GM12878 (cell line): ENCODE results near the gene INTS6. TPM values are rescaled to one million over a fixed set of nuclear protein-coding genes. Genes with fewer than 3 reads are reported as not detected.

Experiments
- ATAC-seq: fragments of 200-7000 bp; cut with Tn5 transposase; 3 replicates; pipeline ENCODE4 v1.9.1; 2020; ENCODE audit warnings: mild to moderate bottlenecking, moderate library complexity
- BruUV-seq: library from RNA; stranded (reverse); fragments of 400-500 nt; replicated peaks from 2 replicates; lab custom pipeline; 2021; lab: Mats Ljungman, UMichigan
- CTCF ChIA-PET: fragments of 300-600 bp; sonication (Branson Sonifier 250); formaldehyde crosslinking; extraction: SDS; loops from one replicate; lab custom pipeline; 2021; ENCODE audit warnings: inconsistent platforms; lab: Yijun Ruan, JAX
- POLR2A ChIA-PET: fragments of 350-600 bp; formaldehyde crosslinking; extraction: SDS; loops from one replicate; lab custom pipeline; 2021; ENCODE audit warnings: inconsistent platforms; lab: Charles Lee
- RAD21 ChIA-PET: fragments of 300-600 bp; sonication (Branson Sonifier 250); formaldehyde crosslinking; loops from one replicate; lab custom pipeline; 2023; ENCODE audit warnings: antibody characterized with exemption; ENCODE audit not compliant: unreplicated experiment; lab: Charles Lee
- SMC1A ChIA-PET: fragments of 300-600 bp; sonication (Branson Sonifier 250); formaldehyde crosslinking; loops from one replicate; lab custom pipeline; 2023; ENCODE audit not compliant: unreplicated experiment, uncharacterized antibody; lab: Charles Lee
- DNase-seq: peaks from one replicate; pipeline ENCODE4 v3.0.0-alpha.2; 2011; ENCODE audit warnings: low read depth, low spot score
- FAIRE-seq: peaks from 3 replicates; lab custom pipeline; 2011; peaks lifted over from hg19 to GRCh38; lab: Jason Lieb, UNC
- H2AFZ ChIP-seq: 2 replicates; pipeline ENCODE4 v1.6.0; 2011; ENCODE audit warnings: low read depth, low read length, control low read depth; ENCODE audit not compliant: control insufficient read depth
- H3K27ac ChIP-seq: 2 replicates; pipeline ENCODE4 v1.5.1; 2011; ENCODE audit warnings: control low read depth; ENCODE audit not compliant: control insufficient read depth, insufficient read depth
- H3K27me3 ChIP-seq, 2 experiments: replicated peaks in 1 of 2; 2 replicates each; pipeline versions ENCODE4 v1.6.0 to v1.6.1; 2011; ENCODE audit warnings: low read length in 1 of 2; ENCODE audit not compliant: control insufficient read depth in 2 of 2, insufficient read depth in 2 of 2
- H3K36me3 ChIP-seq, 2 experiments: 2 replicates each; pipeline ENCODE4 v1.5.1; 2011; ENCODE audit warnings: low read length in 1 of 2; ENCODE audit not compliant: control insufficient read depth in 2 of 2, insufficient read depth in 2 of 2
- H3K4me1 ChIP-seq: 2 replicates; pipeline ENCODE4 v1.6.1; 2011; ENCODE audit warnings: mild to moderate bottlenecking, low read length, moderate library complexity, mixed read lengths; ENCODE audit not compliant: control insufficient read depth, insufficient read depth
- H3K4me2 ChIP-seq: 2 replicates; pipeline ENCODE4 v1.6.0; 2011; ENCODE audit warnings: control low read depth; ENCODE audit not compliant: control insufficient read depth, insufficient read depth
- H3K4me3 ChIP-seq: fragments of 200-600 bp; sonication (generic); 2 replicates; pipeline ENCODE4 v1.5.1; 2016
- H3K79me2 ChIP-seq: 2 replicates; pipeline ENCODE4 v1.6.0; 2011; ENCODE audit warnings: low read length; ENCODE audit not compliant: control insufficient read depth, insufficient read depth
- H3K9ac ChIP-seq: 2 replicates; pipeline ENCODE4 v1.8.0; 2011; ENCODE audit warnings: low read length, control low read depth, mixed read lengths; ENCODE audit not compliant: control insufficient read depth, insufficient read depth
- H3K9me3 ChIP-seq: replicated peaks from 3 replicates; pipeline ENCODE4 v1.5.1; 2011; ENCODE audit warnings: mild to moderate bottlenecking, low read length; ENCODE audit not compliant: control insufficient read depth, insufficient read depth
- H4K20me1 ChIP-seq: 2 replicates; pipeline ENCODE4 v1.6.0; 2011; ENCODE audit not compliant: control insufficient read depth, insufficient read depth
- BCL11A ChIP-seq: IDR thresholded peaks from 2 replicates; pipeline ENCODE4 v1.6.1; 2011; ENCODE audit warnings: low read depth, low read length
- CEBPB ChIP-seq, 2 experiments: fragments of 150-350 bp in 1 of 2; IDR thresholded peaks; 2 replicates each; pipeline ENCODE4 v1.6.1; 2012 to 2014; ENCODE audit warnings: low read depth in 2 of 2, low read length in 2 of 2, borderline replicate concordance in 1 of 2, inconsistent platforms in 1 of 2
- CHD1 ChIP-seq: IDR thresholded peaks from 2 replicates; pipeline ENCODE4 v1.6.1; 2012; ENCODE audit warnings: low read depth, low read length, improper control_type of control experiment
- CTCF ChIP-seq, 3 experiments: IDR thresholded peaks in 2 of 3; conservative IDR thresholded peaks in 1 of 3; 2 replicates each; pipeline ENCODE4 v1.5.1; 2011; ENCODE audit warnings: low read depth in 3 of 3, low read length in 3 of 3, mild to moderate bottlenecking in 3 of 3, control low read depth in 2 of 3, moderate library complexity in 2 of 3, inconsistent platforms in 1 of 3, mixed read lengths in 1 of 3; ENCODE audit not compliant: control insufficient read depth in 2 of 3, insufficient read depth in 1 of 3; ENCODE audit errors: extremely low read depth in 1 of 3
- E4F1 ChIP-seq: fragments of 450-650 bp; IDR thresholded peaks from 2 replicates; pipeline ENCODE4 v1.6.1; 2018; ENCODE audit warnings: borderline replicate concordance, mild to moderate bottlenecking; ENCODE audit not compliant: partially characterized antibody
- MXI1 ChIP-seq: fragments of 150-350 bp; IDR thresholded peaks from 2 replicates; pipeline ENCODE4 v1.6.1; 2011; ENCODE audit warnings: low read depth, mild to moderate bottlenecking, inconsistent platforms, low read length, improper control_type of control experiment
- RAD21 ChIP-seq: IDR thresholded peaks from 2 replicates; pipeline ENCODE4 v1.6.1; 2011; ENCODE audit warnings: mild to moderate bottlenecking, low read depth, low read length, moderate library complexity; ENCODE audit not compliant: insufficient read depth
- SMC3 ChIP-seq: IDR thresholded peaks from 2 replicates; pipeline ENCODE4 v1.6.1; 2011; ENCODE audit warnings: low read length, improper control_type of control experiment, borderline replicate concordance
- SREBF1 ChIP-seq: IDR thresholded peaks from 2 replicates; pipeline ENCODE4 v1.6.1; 2012; ENCODE audit warnings: mild to moderate bottlenecking, low read length
- TARDBP ChIP-seq: IDR thresholded peaks from 2 replicates; pipeline ENCODE4 v1.6.1; 2016; ENCODE audit warnings: borderline replicate concordance
- WGBS: methylation state at CpG from one replicate; pipeline ENCODE4 v1.1.6; 2016; ENCODE audit warnings: low lambda C conversion rate; ENCODE audit not compliant: insufficient replicate concordance, insufficient coverage; ENCODE audit errors: missing lambda C conversion rate; 5-methylcytosine and 5-hydroxymethylcytosine counted together
- in situ Hi-C: fragments of 300-500 bp; cut with MboI; formaldehyde crosslinking; loops from 9 replicates; pipeline ENCODE4 v1.14.3; 2018; ENCODE audit warnings: mixed read lengths
- intact Hi-C: fragments of 100-400 bp; cut with micrococcal nuclease; formaldehyde crosslinking; loops from one replicate; pipeline ENCODE4 v1.14.2; 2022; ENCODE audit not compliant: unreplicated experiment
- polyA plus RNA-seq, 11 experiments: library from polyadenylated mRNA; depleted of rRNA in 4 of 11; unstranded in 6 of 11; stranded (reverse) in 5 of 11; fragments of >200 nt; fragmentation: Nextera tagmentation in 4 of 11; fragmentation: Illumina TruSeq in 1 of 11; extraction: Ambion mirVana in 4 of 11; extraction: Trizol in 1 of 11; gene quantifications; 1 replicate in 1 of 11; 2 replicates in 10 of 11; pipeline versions ENCODE4 v1.2.1 to v1.2.3, GENCODE V29; 2011 to 2016; ENCODE audit warnings: inconsistent platforms in 2 of 11, missing spikeins in 2 of 11, low read depth in 1 of 11
- total RNA-seq, 4 experiments: library from RNA; depleted of rRNA in 3 of 4; stranded (reverse); fragments of >200 nt in 3 of 4; fragmentation: Illumina TruSeq in 1 of 4; extraction: Trizol in 1 of 4; gene quantifications; 2 replicates each; pipeline versions ENCODE4 v1.2.1 to v1.2.3, GENCODE V29; 2013 to 2021

Gene INTS6
- total and polyA plus RNA-seq, 10 of the 15 experiments (the other 5 are each of a cell fraction or from before 2014, with no cell fraction given): 7.2 to 57.7 (median 30.9) TPM

- ChIA-PET POLR2A (interaction anchor here (1.0 kb wide), 1 partner anchor 362 kb away, joined by 4 read pairs; no protein-coding TSS in a partner anchor), CTCF (interaction anchor here (0.6 to 4.3 kb wide), 18 partner anchors 9 to 417 kb away, joined by 3 to 100 read pairs (median 6); partner anchors contain the start of gene INTS6), RAD21 (interaction anchor here (0.6 to 2.6 kb wide), 18 partner anchors 9 to 391 kb away, joined by 3 to 38 read pairs (median 4); partner anchors contain the start of gene INTS6), SMC1A (interaction anchor here (0.8 to 2.8 kb wide), 16 partner anchors 8 to 367 kb away, joined by 3 to 39 read pairs (median 4); no protein-coding TSS in a partner anchor)
- ATAC-seq (peak; percentile 67), FAIRE-seq (no peak), DNase-seq (no peak)
- H3K36me3 ChIP-seq: peaks cover 0 to 8% of the 10 kb centered on the region in 2 experiments; a peak in 1 of 4 replicates
- H3K4me2 ChIP-seq: no peak overlapping the region
- H4K20me1 ChIP-seq: no peaks in the 10 kb centered on the region
- in situ Hi-C loops (no loop called here), intact Hi-C loops (loop anchor here (1.0 kb wide), 1 partner anchor 362 kb away; no protein-coding TSS in a partner anchor)
- no peaks in the 10 kb centered on the region for H3K4me1 ChIP-seq
- no peaks in the 10 kb centered on the region for H3K9me3 ChIP-seq
- no peak overlapping the region for H2AFZ ChIP-seq
- no peak overlapping the region for H3K27ac ChIP-seq
- no peaks in the 10 kb centered on the region; the same call in 1 of the 2 replicates for H3K79me2 ChIP-seq
- H3K9ac ChIP-seq: no peak overlapping the region
- no TSS peak for BruUV-seq
- WGBS: 0% methylated on average over 1 of the region's 1 CpG
- no peak overlapping the region for H3K4me3 ChIP-seq
- H3K27me3 ChIP-seq: no peaks in the 10 kb centered on the region
- no peak for TF ChIP-seq MXI1
- no peak for TF ChIP-seq BCL11A
- TF ChIP-seq E4F1: no peak
- TF ChIP-seq CTCF (IDR thresholded peaks at IDR 0.05 in 2 of 3, conservative IDR thresholded peaks at IDR 0.05 in 1 of 3; ENCODE audit: control insufficient read depth in 2 of 3, extremely low read depth in 1 of 3, insufficient read depth in 1 of 3, low read depth in 3 of 3, low read length in 3 of 3): peak; percentile 39 to 61 (median 39); a peak in 4 of 6 replicates
- TF ChIP-seq CHD1: no peak
- no peak for TF ChIP-seq TARDBP
- TF ChIP-seq SMC3: peak; percentile 60; the same call in 1 of the 2 replicates
- no peak for TF ChIP-seq SREBF1
- no peak for TF ChIP-seq CEBPB (IDR thresholded peaks at IDR 0.05; ENCODE audit: borderline replicate concordance in 1 of 2, low read depth in 2 of 2, low read length in 2 of 2)
- peak; percentile 78 for TF ChIP-seq RAD21
- TF ChIP-seq, all 136 proteins: peak for 3
Observed at GRCh38 chr13:51435002-51435578, 17.7 kb downstream of the INTS6 start.
